ENCODE measurements around the gene RS1.

Gene RS1

DNA sequence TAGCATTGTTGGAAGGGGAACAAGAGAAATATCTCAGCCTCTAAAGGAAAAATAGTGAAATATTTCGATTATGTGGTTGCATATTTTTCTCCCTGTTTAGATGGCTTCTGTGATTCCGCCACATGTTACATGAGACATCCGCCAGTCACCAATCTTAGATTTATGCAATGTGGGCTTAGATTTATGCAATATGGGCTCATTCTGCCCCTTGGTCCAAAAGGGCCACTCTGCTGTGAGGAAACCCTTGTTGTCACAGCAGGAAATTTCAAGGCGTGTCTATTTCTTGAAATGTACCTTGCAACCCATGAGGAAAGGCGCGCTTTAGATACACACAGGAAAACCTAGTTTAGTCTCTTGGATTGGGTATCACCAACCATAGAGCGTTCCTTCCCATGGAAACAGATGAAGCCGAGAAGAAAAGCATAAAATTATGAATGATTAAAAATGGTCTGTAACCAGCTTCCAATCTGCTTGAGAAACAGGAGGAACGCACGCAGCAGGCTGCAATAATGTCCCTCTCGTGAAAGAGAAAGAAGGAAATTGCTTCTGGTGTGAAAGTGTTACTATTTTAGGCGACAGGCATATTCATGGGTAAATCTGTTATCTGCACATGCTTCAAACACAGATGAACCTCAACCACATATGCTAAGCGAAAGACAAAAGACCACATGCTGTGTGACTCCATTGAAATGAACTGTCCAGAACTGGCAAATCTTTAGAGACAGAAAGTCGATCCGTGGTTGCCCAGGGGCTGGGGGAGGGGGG, 3.7 kb downstream of the RS1 start:
- Histone ChIP-seq H3K9me3 (ENCODE audit: insufficient read depth, low read length) (no peaks in the 10 kb centered on the region), H3K36me3 (ENCODE audit: insufficient read depth, insufficient read length, low read length) (no peaks in the 10 kb centered on the region), H3K4me3 (ENCODE audit: insufficient read length, low read depth) (no peak overlapping the region), H3K4me1 (ENCODE audit: insufficient read depth, insufficient read length) (peaks cover 5% of the 10 kb centered on the region), H3K27me3 (ENCODE audit: insufficient read depth, insufficient read length) (no peaks in the 10 kb centered on the region), H3K9ac (ENCODE audit: insufficient read length, low read depth) (no peak overlapping the region)
- no peak for TF ChIP-seq YY1 (IDR thresholded peaks at IDR 0.05; ENCODE audit: insufficient read depth, insufficient read length)
- no peak for TF ChIP-seq ZNF274 (IDR thresholded peaks at IDR 0.05; ENCODE audit: low read depth, low read length)
- TF ChIP-seq SUZ12 (IDR thresholded peaks at IDR 0.05; ENCODE audit: extremely low read depth, insufficient read depth, insufficient read length): no peak
- no peak for DNase-seq (ENCODE audit: low read depth, low spot score)

DNA sequence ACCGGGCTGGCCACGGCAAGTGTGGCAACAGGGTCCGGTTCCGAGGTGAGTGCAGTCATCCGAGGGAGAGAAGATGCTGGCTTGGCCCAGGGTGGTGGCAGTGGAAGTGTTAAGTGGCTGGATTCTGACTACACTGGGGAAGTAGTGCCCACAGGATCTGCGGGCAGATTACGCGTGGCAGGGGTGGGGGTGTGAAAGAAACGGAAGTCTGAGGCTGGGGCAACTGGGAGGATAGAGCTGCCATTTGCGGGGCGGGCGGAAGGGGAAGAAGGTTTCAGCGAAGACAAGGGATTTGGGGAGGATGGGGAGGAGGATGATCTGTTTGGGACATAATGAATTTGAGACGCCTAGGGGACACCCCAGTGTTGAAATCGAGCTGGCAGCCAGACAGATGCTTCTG, 5.3 kb downstream of the RS1 start:
- H3K9me3 ChIP-seq (ENCODE audit: insufficient read depth, low read length): no peaks in the 10 kb centered on the region
- no peak overlapping the region for H3K4me3 ChIP-seq (ENCODE audit: insufficient read length, low read depth)
- H3K27me3 ChIP-seq (ENCODE audit: insufficient read depth, insufficient read length): no peaks in the 10 kb centered on the region
- TF ChIP-seq SUZ12 (IDR thresholded peaks at IDR 0.05; ENCODE audit: extremely low read depth, insufficient read depth, insufficient read length) (no peak), YY1 (IDR thresholded peaks at IDR 0.05; ENCODE audit: insufficient read depth, insufficient read length) (no peak), ZNF274 (IDR thresholded peaks at IDR 0.05; ENCODE audit: low read depth, low read length) (no peak)
- DNase-seq (ENCODE audit: low read depth, low spot score): no peak
- H3K36me3 ChIP-seq (ENCODE audit: insufficient read depth, insufficient read length, low read length): no peaks in the 10 kb centered on the region
- no peak overlapping the region for H3K9ac ChIP-seq (ENCODE audit: insufficient read length, low read depth)
- peaks cover 5% of the 10 kb centered on the region for H3K4me1 ChIP-seq (ENCODE audit: insufficient read depth, insufficient read length)

DNA sequence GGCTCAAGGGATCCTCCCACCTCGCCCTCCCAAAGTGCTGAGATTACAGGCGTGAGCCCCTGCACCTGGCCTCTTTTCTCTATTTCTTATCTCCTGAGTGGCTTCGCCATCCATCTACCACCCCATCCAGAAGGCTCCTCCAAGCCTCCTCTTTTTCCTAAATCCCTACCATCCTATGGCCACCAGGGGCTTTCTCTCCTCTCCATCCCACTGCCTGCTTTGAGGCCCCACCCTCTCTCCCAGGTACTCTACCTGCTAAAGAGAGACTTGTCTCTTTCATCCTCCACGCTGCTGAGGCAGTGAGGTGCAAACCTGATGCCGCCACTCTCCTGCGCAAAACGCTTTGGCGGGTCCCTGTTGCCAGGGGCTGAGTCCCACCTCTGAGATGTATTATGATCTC, 7.0 kb downstream of the RS1 start:
- TF ChIP-seq SUZ12 (IDR thresholded peaks at IDR 0.05; ENCODE audit: extremely low read depth, insufficient read depth, insufficient read length) (no peak), ZNF274 (IDR thresholded peaks at IDR 0.05; ENCODE audit: low read depth, low read length) (no peak), YY1 (IDR thresholded peaks at IDR 0.05; ENCODE audit: insufficient read depth, insufficient read length) (no peak)
- H3K4me1 ChIP-seq (ENCODE audit: insufficient read depth, insufficient read length): peaks cover 5% of the 10 kb centered on the region
- no peaks in the 10 kb centered on the region for H3K9me3 ChIP-seq (ENCODE audit: insufficient read depth, low read length)
- H3K4me3 ChIP-seq (ENCODE audit: insufficient read length, low read depth): no peak overlapping the region
- H3K27me3 ChIP-seq (ENCODE audit: insufficient read depth, insufficient read length): no peaks in the 10 kb centered on the region
- H3K9ac ChIP-seq (ENCODE audit: insufficient read length, low read depth): no peak overlapping the region
- H3K36me3 ChIP-seq (ENCODE audit: insufficient read depth, insufficient read length, low read length): no peaks in the 10 kb centered on the region
- no peak for DNase-seq (ENCODE audit: low read depth, low spot score)

DNA sequence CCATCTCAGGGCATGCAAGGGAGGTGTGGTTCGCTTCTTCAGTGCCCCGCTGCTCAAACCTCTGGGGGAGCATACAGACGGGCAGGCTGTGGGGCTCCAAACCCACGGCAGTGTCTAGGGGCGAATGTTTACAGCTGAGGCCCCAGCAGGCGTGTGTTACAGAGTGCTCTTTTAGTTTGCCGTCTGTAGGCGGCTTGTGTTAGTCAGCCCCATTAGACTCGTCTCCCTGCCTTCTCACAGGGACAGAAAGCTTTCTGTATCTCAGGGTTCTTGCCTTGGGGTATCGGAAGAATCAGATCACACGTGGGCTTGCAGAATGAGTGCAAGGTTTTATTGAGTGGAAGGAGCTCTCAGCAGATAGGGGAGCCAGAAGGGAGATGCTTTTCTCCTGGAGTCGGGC, 10.6 kb downstream of the RS1 start:
- no peak for DNase-seq (ENCODE audit: low read depth, low spot score)
- H3K9me3 ChIP-seq (ENCODE audit: insufficient read depth, low read length): no peaks in the 10 kb centered on the region; the same call in 1 of the 2 replicates
- H3K27me3 ChIP-seq (ENCODE audit: insufficient read depth, insufficient read length): no peaks in the 10 kb centered on the region
- H3K36me3 ChIP-seq (ENCODE audit: insufficient read depth, insufficient read length, low read length): no peaks in the 10 kb centered on the region
- H3K4me1 ChIP-seq (ENCODE audit: insufficient read depth, insufficient read length): no peaks in the 10 kb centered on the region
- no peak overlapping the region for H3K4me3 ChIP-seq (ENCODE audit: insufficient read length, low read depth)
- TF ChIP-seq SUZ12 (IDR thresholded peaks at IDR 0.05; ENCODE audit: extremely low read depth, insufficient read depth, insufficient read length): no peak
- no peak for TF ChIP-seq YY1 (IDR thresholded peaks at IDR 0.05; ENCODE audit: insufficient read depth, insufficient read length)
- no peak for TF ChIP-seq ZNF274 (IDR thresholded peaks at IDR 0.05; ENCODE audit: low read depth, low read length)
- no peak overlapping the region for H3K9ac ChIP-seq (ENCODE audit: insufficient read length, low read depth)

DNA sequence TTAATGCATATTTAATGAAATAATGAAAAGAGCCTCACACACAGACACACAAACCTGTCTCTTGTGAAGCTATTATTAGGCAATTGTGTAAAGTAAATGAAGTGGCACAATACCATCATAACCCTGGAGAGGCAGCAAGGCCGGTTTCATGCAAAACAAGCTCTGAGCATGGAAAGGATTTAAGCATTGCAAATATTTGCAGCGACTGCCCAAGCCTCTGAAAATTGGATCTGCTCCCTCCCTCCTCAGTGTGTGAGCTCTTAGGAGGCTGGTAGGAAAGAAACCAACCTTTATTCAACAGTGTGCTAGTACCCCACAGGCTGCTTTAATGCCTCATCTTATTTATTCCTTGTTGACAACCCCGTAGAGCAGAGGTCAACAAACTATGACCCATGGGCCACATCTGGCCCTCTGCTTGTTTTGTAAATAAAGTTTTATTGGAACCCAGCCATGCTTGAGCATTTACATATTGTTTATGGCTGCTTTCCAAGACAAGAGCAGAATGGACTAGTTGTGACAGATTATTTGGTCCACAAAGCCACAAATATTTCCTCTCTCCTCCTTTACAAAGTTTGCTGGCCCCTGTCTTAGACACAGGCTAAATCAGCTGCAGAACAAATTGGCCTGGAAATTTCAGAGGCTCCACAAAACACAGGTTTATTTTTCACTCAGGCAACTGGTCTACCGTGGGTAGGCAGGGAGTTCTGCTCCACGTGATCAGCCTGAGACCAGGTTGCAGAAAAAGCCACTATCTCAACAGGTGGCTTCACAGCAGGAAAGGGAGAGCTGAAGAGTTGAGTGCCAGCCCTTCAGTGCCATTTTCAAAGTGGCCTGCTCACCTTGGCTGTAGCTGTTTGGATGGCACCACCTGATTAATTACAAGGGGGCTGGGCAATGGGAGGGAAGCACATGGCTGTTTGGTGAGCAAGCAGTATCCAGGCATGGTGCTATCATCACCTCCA, 16.8 kb downstream of the RS1 start:
- Histone ChIP-seq H3K9ac (ENCODE audit: insufficient read length, low read depth) (no peak overlapping the region), H3K4me3 (ENCODE audit: insufficient read length, low read depth) (no peak overlapping the region), H3K4me1 (ENCODE audit: insufficient read depth, insufficient read length) (no peaks in the 10 kb centered on the region), H3K9me3 (ENCODE audit: insufficient read depth, low read length) (no peaks in the 10 kb centered on the region; the same call in 1 of the 2 replicates), H3K27me3 (ENCODE audit: insufficient read depth, insufficient read length) (no peaks in the 10 kb centered on the region), H3K36me3 (ENCODE audit: insufficient read depth, insufficient read length, low read length) (no peaks in the 10 kb centered on the region)
- no peak for DNase-seq (ENCODE audit: low read depth, low spot score)
- TF ChIP-seq ZNF274 (IDR thresholded peaks at IDR 0.05; ENCODE audit: low read depth, low read length) (no peak), SUZ12 (IDR thresholded peaks at IDR 0.05; ENCODE audit: extremely low read depth, insufficient read depth, insufficient read length) (no peak), YY1 (IDR thresholded peaks at IDR 0.05; ENCODE audit: insufficient read depth, insufficient read length) (no peak)

DNA sequence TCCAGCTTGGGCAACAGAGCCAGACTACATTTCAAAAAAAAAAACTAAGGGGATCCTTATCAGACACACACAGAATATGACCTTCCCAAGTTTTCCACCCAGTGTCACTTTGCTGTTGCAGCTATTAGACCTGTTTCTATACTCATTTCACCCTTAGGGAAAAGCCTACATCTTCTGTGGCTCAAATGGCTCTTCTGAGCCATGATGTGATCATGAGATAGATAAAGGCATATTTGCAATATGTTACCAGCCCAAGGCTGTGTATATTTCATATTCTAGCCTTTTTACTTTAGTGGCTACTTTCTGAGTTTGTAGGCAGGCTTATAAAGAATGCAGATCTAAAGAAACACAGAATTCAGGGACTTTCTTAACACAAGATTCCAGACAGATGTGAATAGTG, 19.3 kb downstream of the RS1 start:
- Histone ChIP-seq H3K27me3 (ENCODE audit: insufficient read depth, insufficient read length) (no peaks in the 10 kb centered on the region), H3K4me3 (ENCODE audit: insufficient read length, low read depth) (no peak overlapping the region), H3K36me3 (ENCODE audit: insufficient read depth, insufficient read length, low read length) (no peaks in the 10 kb centered on the region), H3K4me1 (ENCODE audit: insufficient read depth, insufficient read length) (no peaks in the 10 kb centered on the region), H3K9ac (ENCODE audit: insufficient read length, low read depth) (no peak overlapping the region), H3K9me3 (ENCODE audit: insufficient read depth, low read length) (no peaks in the 10 kb centered on the region; the same call in 1 of the 2 replicates)
- no peak for DNase-seq (ENCODE audit: low read depth, low spot score)
- TF ChIP-seq SUZ12 (IDR thresholded peaks at IDR 0.05; ENCODE audit: extremely low read depth, insufficient read depth, insufficient read length) (no peak), ZNF274 (IDR thresholded peaks at IDR 0.05; ENCODE audit: low read depth, low read length) (no peak), YY1 (IDR thresholded peaks at IDR 0.05; ENCODE audit: insufficient read depth, insufficient read length) (no peak)

DNA sequence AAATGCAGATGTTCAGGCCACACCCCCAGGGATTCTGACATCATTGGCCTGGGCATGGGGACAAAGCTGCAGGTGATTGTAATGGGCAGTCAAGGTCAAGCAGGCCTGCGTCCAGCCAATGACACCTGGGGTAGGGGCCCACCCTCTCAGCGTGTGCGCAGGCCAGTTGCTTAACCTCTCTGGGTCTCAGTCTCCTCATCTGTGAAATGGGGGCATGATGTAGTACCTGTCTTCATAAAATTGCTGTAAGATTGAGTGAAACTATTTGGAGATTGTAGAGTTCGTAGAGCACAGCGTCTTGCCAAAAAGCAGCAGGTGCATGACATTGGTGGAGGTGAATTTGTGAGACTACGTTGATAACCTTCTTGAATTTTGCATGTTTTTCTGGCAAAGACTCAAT, 21.2 kb downstream of the RS1 start:
- no peaks in the 10 kb centered on the region for H3K36me3 ChIP-seq (ENCODE audit: insufficient read depth, insufficient read length, low read length)
- H3K4me1 ChIP-seq (ENCODE audit: insufficient read depth, insufficient read length): no peaks in the 10 kb centered on the region
- no peak overlapping the region for H3K9ac ChIP-seq (ENCODE audit: insufficient read length, low read depth)
- TF ChIP-seq SUZ12 (IDR thresholded peaks at IDR 0.05; ENCODE audit: extremely low read depth, insufficient read depth, insufficient read length) (no peak), YY1 (IDR thresholded peaks at IDR 0.05; ENCODE audit: insufficient read depth, insufficient read length) (no peak), ZNF274 (IDR thresholded peaks at IDR 0.05; ENCODE audit: low read depth, low read length) (no peak)
- DNase-seq (ENCODE audit: low read depth, low spot score): no peak
- no peaks in the 10 kb centered on the region for H3K27me3 ChIP-seq (ENCODE audit: insufficient read depth, insufficient read length)
- no peaks in the 10 kb centered on the region for H3K9me3 ChIP-seq (ENCODE audit: insufficient read depth, low read length)
- H3K4me3 ChIP-seq (ENCODE audit: insufficient read length, low read depth): no peak overlapping the region
